Panc1 (cell line): Measurements from ENCODE around the gene LPCAT4.
"Not testable (repeated sequence)": the region's sequence is repeated elsewhere in the genome, so short reads cannot be mapped to it uniquely, and the experiment has no call there.

Experiments
- CTCF ChIP-seq: fragments of 450-650 bp; IDR thresholded peaks from 2 replicates; pipeline ENCODE4 v1.5.1; 2017; ENCODE audit warnings: mild to moderate bottlenecking
- POLR2AphosphoS5 ChIP-seq: IDR thresholded peaks from 2 replicates; pipeline ENCODE4 v1.6.1; 2012; ENCODE audit warnings: mild to moderate bottlenecking, low read depth, low read length, moderate library complexity
- REST ChIP-seq, 2 experiments: IDR thresholded peaks; 2 replicates each; pipeline ENCODE4 v1.6.1; 2011 to 2012; ENCODE audit warnings: low read depth in 2 of 2, control low read depth in 1 of 2, low read length in 1 of 2, mild to moderate bottlenecking in 1 of 2, moderate library complexity in 1 of 2; ENCODE audit not compliant: insufficient read depth in 1 of 2
- SIN3A ChIP-seq: IDR thresholded peaks from 2 replicates; pipeline ENCODE4 v1.6.1; 2012; ENCODE audit warnings: low read depth, mild to moderate bottlenecking, low read length, moderate library complexity, borderline replicate concordance; ENCODE audit not compliant: insufficient read depth

DNA sequence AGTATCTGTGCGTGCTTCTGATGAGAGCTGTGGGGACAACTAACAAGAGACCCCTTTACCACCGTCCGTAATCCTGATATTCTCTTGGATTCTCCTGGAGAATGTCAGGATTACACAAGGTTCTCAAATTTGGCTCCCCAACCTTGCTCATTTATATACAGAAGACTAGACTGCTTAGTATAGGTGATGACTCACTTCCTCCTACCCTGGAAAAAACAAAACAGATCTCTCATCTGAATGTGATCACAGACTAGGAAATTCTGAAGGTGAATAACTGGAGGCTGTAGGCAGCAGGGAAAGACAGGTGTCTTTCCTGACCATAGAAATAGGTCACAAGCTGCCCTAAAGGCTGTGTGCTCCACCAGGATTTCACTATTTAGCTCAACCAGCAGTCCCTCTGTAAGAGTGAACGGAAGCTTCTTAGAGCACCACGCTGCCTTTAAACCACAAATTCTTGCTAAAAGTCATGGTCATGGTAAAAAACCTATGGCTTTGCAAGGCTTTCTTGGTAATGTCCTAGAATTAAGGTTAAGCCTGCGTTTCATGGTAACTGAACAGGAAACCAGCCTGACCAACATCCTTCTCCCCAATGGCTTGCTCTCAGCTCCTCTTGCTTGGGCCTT is 30.8 kb upstream of the LPCAT4 start:
- TF ChIP-seq CTCF; SIN3A; POLR2AphosphoS5; REST (IDR thresholded peaks at IDR 0.05; ENCODE audit: insufficient read depth in 1 of 2, low read depth in 2 of 2, low read length in 1 of 2): not testable (repeated sequence)
